ENCODE data around the gene PRPSAP2. TPM values are rescaled to one million over a fixed set of nuclear protein-coding genes. Genes with fewer than 3 reads are reported as not detected.
"Not testable (repeated sequence)": the region's sequence is repeated elsewhere in the genome, so short reads cannot be mapped to it uniquely, and the experiment has no call there.

Gene PRPSAP2
- total and polyA plus RNA-seq, 2 donors (not counting 3 experiments of a cell fraction or from before 2014, with no cell fraction given), result 22.2 to 38.5 TPM

DNA sequence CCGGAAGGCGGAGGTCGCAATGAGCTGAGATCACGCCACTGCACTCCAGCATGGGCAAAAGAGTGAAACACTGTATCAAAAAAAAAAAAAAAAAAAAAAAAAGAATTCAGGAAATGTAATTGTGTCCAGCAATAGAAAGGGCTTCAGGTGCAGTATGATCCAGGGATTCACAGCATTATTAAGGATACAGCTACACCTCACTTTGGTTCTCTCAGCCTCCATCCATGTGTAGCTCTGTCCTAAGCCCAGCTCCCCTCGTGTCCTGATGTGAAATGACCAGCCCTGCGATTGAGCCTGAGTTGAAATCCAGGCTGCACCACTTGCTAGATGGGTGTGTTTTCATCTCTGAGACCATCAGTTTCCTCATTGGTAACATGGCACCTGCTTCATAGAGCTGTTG is 97.1 kb downstream of the PRPSAP2 start:
- Histone ChIP-seq H3K9me1 (replicated peaks; ENCODE audit: control insufficient read depth, extremely low read depth, insufficient read depth, low read length) (no peaks in the 10 kb centered on the region), H4K20me1 (replicated peaks; ENCODE audit: control insufficient read depth, extremely low read depth, insufficient read depth, low read length) (no peaks in the 10 kb centered on the region), H3K4me2 (ENCODE audit: insufficient read depth, low read length) (no peak overlapping the region), H3K9me3 (replicated peaks; ENCODE audit: control insufficient read depth, insufficient read depth, low read length) (no peaks in the 10 kb centered on the region), H3K27ac (ENCODE audit: insufficient read depth, low read depth, low read length) (no peak overlapping the region), H3K36me3 (ENCODE audit: control insufficient read depth in 2 of 2, extremely low read depth in 1 of 2, insufficient read depth in 2 of 2, low read length in 2 of 2) (no peaks in the 10 kb centered on the region), H3K9ac (replicated peaks; ENCODE audit: extremely low read depth, insufficient read depth, low read length) (no peak overlapping the region), H3K4me1 (ENCODE audit: control insufficient read depth, extremely low read depth, insufficient read depth, low read length) (no peaks in the 10 kb centered on the region), H3K79me2 (ENCODE audit: control insufficient read depth, insufficient read depth, low read length) (no peaks in the 10 kb centered on the region), H3K4me3 (replicated peaks in 1 of 3; ENCODE audit: insufficient read depth in 1 of 3, low read depth in 1 of 3, low read length in 3 of 3) (no peak overlapping the region), H3K27me3 (ENCODE audit: control insufficient read depth in 2 of 2, insufficient read depth in 2 of 2, low read length in 2 of 2) (peaks cover 0 to 2% of the 10 kb centered on the region in 2 experiments), H2AFZ (ENCODE audit: low read depth, low read length) (no peak overlapping the region)
- dilution Hi-C loops (cut with MboI; ENCODE audit: extremely low pct_ligation_motif_present, low sequenced_read_pairs), result no loop called here
- ChIA-PET CTCF (interaction anchor here (0.6 to 1.4 kb wide), 2 partner anchors 43 to 53 kb away, joined by 4 to 5 read pairs; no protein-coding TSS in a partner anchor), POLR2A (no interaction called here)
- FAIRE-seq, result no peak
- BruUV-seq (replicated peaks), result no TSS peak
- intact Hi-C loops (cut with micrococcal nuclease), result no loop called here
- TF ChIP-seq, protein P1, sequence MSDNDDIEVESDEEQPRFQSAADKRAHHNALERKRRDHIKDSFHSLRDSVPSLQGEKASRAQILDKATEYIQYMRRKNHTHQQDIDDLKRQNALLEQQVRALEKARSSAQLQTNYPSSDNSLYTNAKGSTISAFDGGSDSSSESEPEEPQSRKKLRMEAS (IDR thresholded peaks at IDR 0.05; ENCODE audit: insufficient read depth, insufficient read length), result no peak
- no peak for TF ChIP-seq POLR2A (IDR thresholded peaks at IDR 0.05; ENCODE audit: low read depth, low read length)
- TF ChIP-seq FOS (IDR thresholded peaks at IDR 0.05; ENCODE audit: borderline replicate concordance, insufficient read depth, low read length), result no peak
- no peak for DNase-seq (ENCODE audit: low read depth, low spot score)

DNA sequence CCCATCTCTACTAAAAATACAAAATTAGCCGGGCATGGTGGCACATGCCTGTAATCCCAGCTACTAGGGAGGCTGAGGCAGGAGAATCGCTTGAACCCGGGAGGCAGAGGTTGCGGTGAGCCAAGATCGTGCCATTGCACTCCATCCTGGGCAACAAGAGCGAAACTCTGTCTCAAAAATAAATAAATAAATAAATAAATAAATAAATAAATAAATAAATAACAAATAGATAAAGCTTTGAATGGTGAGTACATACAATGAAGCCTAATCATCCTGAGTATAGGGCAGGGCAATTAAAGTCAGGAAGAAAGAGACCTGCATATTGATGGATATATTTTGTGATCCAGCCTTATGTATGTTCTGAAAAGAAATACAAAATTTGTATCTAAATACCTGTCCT is 98.1 kb downstream of the PRPSAP2 start:
- H4K20me1 ChIP-seq (replicated peaks; ENCODE audit: control insufficient read depth, extremely low read depth, insufficient read depth, low read length); H3K27me3 ChIP-seq (ENCODE audit: control insufficient read depth in 2 of 2, insufficient read depth in 2 of 2, low read length in 2 of 2); H3K4me3 ChIP-seq (replicated peaks in 1 of 3; ENCODE audit: insufficient read depth in 1 of 3, low read depth in 1 of 3, low read length in 3 of 3); BruUV-seq (replicated peaks); H3K36me3 ChIP-seq (ENCODE audit: control insufficient read depth in 2 of 2, extremely low read depth in 1 of 2, insufficient read depth in 2 of 2, low read length in 2 of 2); H2AFZ ChIP-seq (ENCODE audit: low read depth, low read length); intact Hi-C loops (cut with micrococcal nuclease); H3K79me2 ChIP-seq (ENCODE audit: control insufficient read depth, insufficient read depth, low read length); H3K9me1 ChIP-seq (replicated peaks; ENCODE audit: control insufficient read depth, extremely low read depth, insufficient read depth, low read length); H3K9ac ChIP-seq (replicated peaks; ENCODE audit: extremely low read depth, insufficient read depth, low read length); POLR2A ChIA-PET; H3K9me3 ChIP-seq (replicated peaks; ENCODE audit: control insufficient read depth, insufficient read depth, low read length); H3K4me1 ChIP-seq (ENCODE audit: control insufficient read depth, extremely low read depth, insufficient read depth, low read length); H3K4me2 ChIP-seq (ENCODE audit: insufficient read depth, low read length); H3K27ac ChIP-seq (ENCODE audit: insufficient read depth, low read depth, low read length); DNase-seq (ENCODE audit: low read depth, low spot score); dilution Hi-C loops (cut with MboI; ENCODE audit: extremely low pct_ligation_motif_present, low sequenced_read_pairs); FAIRE-seq: not testable (repeated sequence)
- CTCF ChIA-PET, result interaction anchor here (1.7 kb wide), 1 partner anchor 10 kb away, joined by 5 read pairs; no protein-coding TSS in a partner anchor
